Adrenal gland (tissue), 12 donors: ENCODE results near the gene COA1. TPM values are rescaled to one million over a fixed set of nuclear protein-coding genes. Genes with fewer than 3 reads are reported as not detected.

Experiments
- DNase-seq, 7 donors: peaks; one replicate each; pipeline ENCODE4 v3.0.0-alpha.2; 2019 to 2020
- H3K27ac ChIP-seq, 5 donors: fragments of 200-600 bp; sonication (generic) in 4 of 5; 1 replicate in 3 of 5; 2 replicates in 2 of 5; pipeline versions ENCODE4 v1.5.1 to v1.8.0; 2016 to 2020; ENCODE audit warnings: mild to moderate bottlenecking in 1 of 5
- H3K27me3 ChIP-seq: fragments of 200-600 bp; 2 replicates; pipeline ENCODE4 v1.8.0; 2021
- H3K36me3 ChIP-seq, 2 donors: fragments of 200-600 bp; replicated peaks in 1 of 2; 1 replicate in 1 of 2; 2 replicates in 1 of 2; pipeline versions ENCODE4 v1.5.1 to v1.8.0; 2018 to 2022
- H3K4me1 ChIP-seq, 2 donors: fragments of 200-600 bp; replicated peaks in 1 of 2; 1 replicate in 1 of 2; 2 replicates in 1 of 2; pipeline versions ENCODE4 v1.5.1 to v1.8.0; 2018 to 2021
- H3K4me3 ChIP-seq, 4 donors: fragments of 200-600 bp; sonication (generic) in 3 of 4; one replicate each; pipeline ENCODE4 v1.5.1; 2016 to 2018
- H3K9me3 ChIP-seq, 3 donors: fragments of 200-600 bp; sonication (generic) in 1 of 3; replicated peaks in 1 of 3; 1 replicate in 2 of 3; 2 replicates in 1 of 3; pipeline versions ENCODE4 v1.5.1 to v1.8.0; 2016 to 2021
- POLR2A ChIP-seq, 2 donors: fragments of 450-650 bp; IDR thresholded peaks; one replicate each; pipeline ENCODE4 v1.6.1; 2017; ENCODE audit warnings: antibody characterized with exemption in 2 of 2, mild to moderate bottlenecking in 2 of 2, moderate library complexity in 1 of 2
- WGBS, 4 donors: extraction: QIAGEN DNeasy Blood & Tissue Kit in 2 of 4; methylation state at CpG; one replicate each; pipeline versions ENCODE4 v1.1.5 to v1.1.7; 2013 to 2017; 5-methylcytosine and 5-hydroxymethylcytosine counted together
- intact Hi-C, 2 donors: fragments of 100-400 bp; cut with DNase I; formaldehyde crosslinking; loops; one replicate each; pipeline versions ENCODE4 v1.14.1 to v1.15.0; 2022 to 2023
- polyA plus RNA-seq, 3 donors: library from polyadenylated mRNA; stranded (reverse); fragments of 200-250 nt in 2 of 3; fragments of 350-450 nt in 1 of 3; fragmentation: Illumina TruSeq in 1 of 3; extraction: RNeasy Lipid Tissue Mini Kit (QIAGEN cat#74804) in 1 of 3; gene quantifications; one replicate each; pipeline ENCODE4 v1.2.3, GENCODE V29; 2013 to 2014
- total RNA-seq, 9 donors: library from RNA; depleted of rRNA in 4 of 9; stranded (reverse); fragments of >200 nt in 4 of 9; fragments of 120-200 nt in 1 of 9; fragmentation: NEBNext Ultra II Directional in 1 of 9; extraction: Animal tissue kit (Norgen Biotek cat#: 25700) in 1 of 9; gene quantifications; one replicate each; pipeline versions ENCODE4 v1.1.0 to v1.2.4, GENCODE V29; 2013 to 2023
- TF ChIP-seq, protein P1 (sequence below), 6 experiments: fragments of 450-650 bp in 4 of 6; fragments of 200-600 bp in 2 of 6; sonication (generic) in 1 of 6; IDR thresholded peaks; 1 replicate in 5 of 6; 2 replicates in 1 of 6; pipeline versions ENCODE4 v1.5.1 to v1.8.0; 2016 to 2021; ENCODE audit warnings: antibody characterized with exemption in 6 of 6, mild to moderate bottlenecking in 2 of 6, moderate library complexity in 1 of 6
- donor health status: healthy with polysubstance abuse.
- donor health status: Bipolar disorder and iron deficiency.
- donor health status: DM: yes; HTN: yes; CAD: no.
- donor health status: DM: no; HTN: no; CAD: no.
- donor health status: DM: no; HTN: no; CAD: no.
- donor health status: DM: yes; HTN: yes; CAD: no.

The COA1 gene
- total and polyA plus RNA-seq, 12 donors, result 19.0 to 60.0 (median 40.2) TPM

DNA sequence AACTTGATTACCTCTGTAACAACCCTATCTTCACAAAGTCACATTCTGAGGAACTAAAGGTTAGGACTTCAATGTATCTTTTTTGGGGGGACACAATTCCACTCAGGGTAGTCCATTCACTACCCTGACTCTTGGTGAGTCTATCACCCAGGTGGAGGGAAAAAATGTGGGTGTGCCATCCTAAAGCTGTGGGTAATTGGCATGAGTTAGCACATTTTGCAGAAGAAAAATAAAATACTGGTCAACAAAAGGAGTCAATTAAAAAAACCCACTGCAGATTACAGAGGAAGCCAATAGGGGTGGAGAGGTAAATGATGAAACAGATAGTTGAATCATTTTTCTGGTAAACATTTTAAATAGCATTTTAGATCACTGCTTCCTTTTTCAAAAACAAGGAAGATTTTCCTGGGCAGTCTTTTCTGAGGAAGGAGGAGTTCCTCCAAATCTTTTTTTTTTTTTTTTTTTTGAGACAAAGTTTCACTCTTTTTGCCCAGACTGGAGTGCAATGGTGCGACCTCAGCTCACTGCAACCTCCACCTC, 24.0 kb upstream of the COA1 start:
- no peaks in the 10 kb centered on the region for H3K4me1 ChIP-seq
- DNase-seq, result no peak
- intact Hi-C loops, result no loop called here
- WGBS, 4 donors, result 63 to 80% (median 75%) methylated on average over 1 of the region's 1 CpG
- H3K36me3 ChIP-seq, result no peaks in the 10 kb centered on the region
- H3K4me3 ChIP-seq, result no peak overlapping the region
- H3K9me3 ChIP-seq, result no peaks in the 10 kb centered on the region
- TF ChIP-seq, protein P1, sequence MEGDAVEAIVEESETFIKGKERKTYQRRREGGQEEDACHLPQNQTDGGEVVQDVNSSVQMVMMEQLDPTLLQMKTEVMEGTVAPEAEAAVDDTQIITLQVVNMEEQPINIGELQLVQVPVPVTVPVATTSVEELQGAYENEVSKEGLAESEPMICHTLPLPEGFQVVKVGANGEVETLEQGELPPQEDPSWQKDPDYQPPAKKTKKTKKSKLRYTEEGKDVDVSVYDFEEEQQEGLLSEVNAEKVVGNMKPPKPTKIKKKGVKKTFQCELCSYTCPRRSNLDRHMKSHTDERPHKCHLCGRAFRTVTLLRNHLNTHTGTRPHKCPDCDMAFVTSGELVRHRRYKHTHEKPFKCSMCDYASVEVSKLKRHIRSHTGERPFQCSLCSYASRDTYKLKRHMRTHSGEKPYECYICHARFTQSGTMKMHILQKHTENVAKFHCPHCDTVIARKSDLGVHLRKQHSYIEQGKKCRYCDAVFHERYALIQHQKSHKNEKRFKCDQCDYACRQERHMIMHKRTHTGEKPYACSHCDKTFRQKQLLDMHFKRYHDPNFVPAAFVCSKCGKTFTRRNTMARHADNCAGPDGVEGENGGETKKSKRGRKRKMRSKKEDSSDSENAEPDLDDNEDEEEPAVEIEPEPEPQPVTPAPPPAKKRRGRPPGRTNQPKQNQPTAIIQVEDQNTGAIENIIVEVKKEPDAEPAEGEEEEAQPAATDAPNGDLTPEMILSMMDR (IDR thresholded peaks at IDR 0.05), result no peak
- no peak for TF ChIP-seq POLR2A (IDR thresholded peaks at IDR 0.05)
- H3K27me3 ChIP-seq, result no peaks in the 10 kb centered on the region
- no peak overlapping the region for H3K27ac ChIP-seq

DNA sequence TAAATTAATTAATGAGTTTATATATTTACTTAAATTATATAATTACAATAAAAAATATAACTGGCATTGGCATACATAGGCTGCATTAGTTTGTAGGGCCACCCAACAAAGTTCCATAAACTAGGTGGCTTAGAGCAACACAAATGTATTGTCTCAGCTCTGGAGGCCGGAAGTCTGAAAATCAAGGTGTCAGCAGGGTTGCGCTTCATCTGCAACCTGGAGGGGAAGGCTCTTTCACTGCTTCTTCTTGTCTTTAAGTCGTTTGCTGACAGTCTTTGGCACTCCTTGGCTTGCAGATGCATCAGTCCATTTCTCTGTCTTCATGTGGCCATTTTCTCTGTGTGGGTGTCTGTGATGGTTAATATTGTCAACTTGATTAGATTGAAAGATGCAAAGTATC, 23.1 kb upstream of the COA1 start:
- H3K4me1 ChIP-seq, result no peaks in the 10 kb centered on the region
- H3K27me3 ChIP-seq, result no peaks in the 10 kb centered on the region
- DNase-seq, result no peak
- TF ChIP-seq, protein P1 (IDR thresholded peaks at IDR 0.05), result no peak
- no peak overlapping the region for H3K27ac ChIP-seq
- no peaks in the 10 kb centered on the region for H3K9me3 ChIP-seq
- H3K36me3 ChIP-seq, result no peaks in the 10 kb centered on the region
- WGBS, 4 donors, result 78 to 85% (median 79%) methylated on average over 3 of the region's 3 CpGs
- no peak overlapping the region for H3K4me3 ChIP-seq
- intact Hi-C loops, result no loop called here

DNA sequence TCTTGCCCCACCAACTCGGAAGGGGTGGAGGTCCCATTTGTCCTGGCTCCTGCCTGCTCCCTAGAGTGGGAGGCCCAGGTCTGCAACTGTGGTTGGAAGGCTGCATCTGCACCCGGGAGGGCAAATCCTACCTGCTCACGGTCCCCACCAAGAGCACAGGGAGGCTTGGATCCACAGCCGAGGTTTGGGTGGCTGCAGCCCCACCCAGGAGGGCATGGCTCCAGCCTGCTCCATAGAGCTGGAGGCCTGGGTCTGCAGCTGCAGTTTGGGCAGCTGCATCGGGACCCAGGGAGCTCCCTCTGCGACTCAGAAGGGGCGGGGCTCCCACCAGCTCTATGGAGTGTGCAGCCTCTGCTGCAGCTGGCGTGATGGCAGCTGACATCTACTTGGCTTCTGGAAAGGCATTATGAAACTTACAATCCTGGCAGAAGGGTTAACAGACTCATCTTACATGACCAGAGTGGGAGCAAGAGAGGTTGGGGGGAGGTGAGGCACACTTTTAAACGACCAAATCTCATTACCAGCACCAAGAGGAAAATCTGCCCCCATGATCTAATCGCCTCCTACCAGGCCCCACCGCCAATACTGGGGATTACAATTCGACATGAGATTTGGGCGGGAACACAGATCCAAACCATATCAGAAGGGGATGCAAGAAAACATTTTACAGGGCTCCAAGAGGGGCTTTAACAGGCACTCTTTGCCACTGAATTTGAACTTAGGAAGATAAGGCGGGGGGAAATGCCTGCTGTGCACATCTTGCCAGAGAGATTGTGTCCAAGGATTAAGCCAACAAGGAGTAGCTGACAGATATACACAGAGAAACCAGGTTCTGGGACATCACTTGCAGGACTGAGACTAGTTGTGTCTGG, 20.9 kb upstream of the COA1 start:
- intact Hi-C loops, result no loop called here
- Histone ChIP-seq H3K9me3 (no peaks in the 10 kb centered on the region), H3K4me3 (no peak overlapping the region), H3K27me3 (no peaks in the 10 kb centered on the region), H3K4me1 (no peaks in the 10 kb centered on the region), H3K36me3 (no peaks in the 10 kb centered on the region), H3K27ac (no peak overlapping the region)
- DNase-seq, result no peak
- TF ChIP-seq, protein P1 (IDR thresholded peaks at IDR 0.05), result no peak
- no peak for TF ChIP-seq POLR2A (IDR thresholded peaks at IDR 0.05)
- WGBS, 4 donors, result 72 to 83% (median 76%) methylated on average over 10 to 14 of the region's 14 CpGs

DNA sequence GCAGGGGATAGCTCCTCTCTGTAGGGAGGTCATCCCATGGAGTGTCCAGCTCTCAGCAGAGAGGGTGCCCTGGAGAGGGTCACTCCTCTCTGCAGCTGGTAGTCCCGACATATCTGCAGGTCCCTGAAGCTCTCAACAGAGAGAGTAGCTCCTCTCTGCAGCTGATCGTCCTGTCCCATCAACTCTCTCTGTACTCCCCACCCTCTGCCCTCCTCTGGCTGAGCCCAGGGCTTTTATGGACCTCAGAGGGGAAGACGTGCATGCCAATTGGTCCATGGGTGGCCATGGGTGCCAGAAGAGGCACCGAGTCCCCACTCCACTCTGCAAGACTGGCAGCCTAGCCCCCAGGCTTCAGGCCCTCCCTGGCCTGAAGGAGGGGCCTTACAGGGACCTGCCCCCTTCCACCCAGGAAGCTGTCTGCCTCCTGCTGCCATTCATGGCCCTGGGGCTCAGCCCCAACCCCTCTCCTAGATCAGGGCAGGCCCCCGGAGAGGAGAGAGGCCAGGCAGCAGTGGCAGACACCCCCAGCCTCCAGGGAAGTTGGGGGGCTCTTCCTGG, 20.1 kb upstream of the COA1 start:
- H3K4me3 ChIP-seq, result no peak overlapping the region
- DNase-seq, result no peak
- no peaks in the 10 kb centered on the region for H3K9me3 ChIP-seq
- H3K36me3 ChIP-seq, result no peaks in the 10 kb centered on the region
- TF ChIP-seq, protein P1 (IDR thresholded peaks at IDR 0.05), result no peak
- TF ChIP-seq POLR2A (IDR thresholded peaks at IDR 0.05), result no peak
- intact Hi-C loops, result no loop called here
- no peaks in the 10 kb centered on the region for H3K27me3 ChIP-seq
- 40 to 76% (median 71%) methylated on average over 2 to 5 of the region's 5 CpGs for WGBS, 4 donors
- H3K4me1 ChIP-seq, result no peaks in the 10 kb centered on the region
- no peak overlapping the region for H3K27ac ChIP-seq
